Vagina (tissue), 2 donors: ENCODE measurements around the gene MAMLD1.

Experiments
- CTCF ChIP-seq, 3 experiments: fragments of 450-650 bp in 2 of 3; fragments of 200-600 bp in 1 of 3; sonication (generic) in 1 of 3; IDR thresholded peaks; one replicate each; pipeline ENCODE4 v1.5.1; 2017 to 2019; ENCODE audit warnings: antibody characterized with exemption in 3 of 3, mild to moderate bottlenecking in 2 of 3, moderate library complexity in 2 of 3
- POLR2A ChIP-seq, 2 donors: fragments of 450-650 bp; IDR thresholded peaks; one replicate each; pipeline ENCODE4 v1.6.1; 2017; ENCODE audit warnings: antibody characterized with exemption in 2 of 2, mild to moderate bottlenecking in 2 of 2, moderate library complexity in 2 of 2
- POLR2AphosphoS5 ChIP-seq, 2 donors: sonication (generic); formaldehyde crosslinking; IDR thresholded peaks; one replicate each; pipeline ENCODE4 v1.9.0; 2017; ENCODE audit warnings: antibody characterized with exemption in 2 of 2, mild to moderate bottlenecking in 2 of 2, low read depth in 1 of 2; ENCODE audit not compliant: insufficient read depth in 1 of 2

GRCh38 chrX:150414228-150414627 is 51.1 kb downstream of the MAMLD1 start:
- TF ChIP-seq CTCF (IDR thresholded peaks at IDR 0.05) (no peak), POLR2A (IDR thresholded peaks at IDR 0.05) (no peak), POLR2AphosphoS5 (IDR thresholded peaks at IDR 0.05; ENCODE audit: insufficient read depth in 1 of 2, low read depth in 1 of 2) (no peak)
